Measurements from ENCODE around the gene IGF1.

The IGF1 gene

GRCh38 chr12:102390068-102390467, 90.3 kb downstream of the IGF1 start:
- Histone ChIP-seq H3K4me1 (ENCODE audit: insufficient read depth, poor library complexity, severe bottlenecking) (no peaks in the 10 kb centered on the region), H3K4me3 (ENCODE audit: severe bottlenecking) (no peak overlapping the region), H3K9me3 (ENCODE audit: severe bottlenecking) (no peaks in the 10 kb centered on the region), H3K27me3 (ENCODE audit: insufficient read depth, poor library complexity, severe bottlenecking) (no peaks in the 10 kb centered on the region), H3K36me3 (ENCODE audit: low read depth) (no peaks in the 10 kb centered on the region), H3K27ac (ENCODE audit: poor library complexity, severe bottlenecking) (no peak overlapping the region)
- DNase-seq (ENCODE audit: low spot score): no peak
- no peak for ATAC-seq (ENCODE audit: low read depth)
- TF ChIP-seq, protein P1, sequence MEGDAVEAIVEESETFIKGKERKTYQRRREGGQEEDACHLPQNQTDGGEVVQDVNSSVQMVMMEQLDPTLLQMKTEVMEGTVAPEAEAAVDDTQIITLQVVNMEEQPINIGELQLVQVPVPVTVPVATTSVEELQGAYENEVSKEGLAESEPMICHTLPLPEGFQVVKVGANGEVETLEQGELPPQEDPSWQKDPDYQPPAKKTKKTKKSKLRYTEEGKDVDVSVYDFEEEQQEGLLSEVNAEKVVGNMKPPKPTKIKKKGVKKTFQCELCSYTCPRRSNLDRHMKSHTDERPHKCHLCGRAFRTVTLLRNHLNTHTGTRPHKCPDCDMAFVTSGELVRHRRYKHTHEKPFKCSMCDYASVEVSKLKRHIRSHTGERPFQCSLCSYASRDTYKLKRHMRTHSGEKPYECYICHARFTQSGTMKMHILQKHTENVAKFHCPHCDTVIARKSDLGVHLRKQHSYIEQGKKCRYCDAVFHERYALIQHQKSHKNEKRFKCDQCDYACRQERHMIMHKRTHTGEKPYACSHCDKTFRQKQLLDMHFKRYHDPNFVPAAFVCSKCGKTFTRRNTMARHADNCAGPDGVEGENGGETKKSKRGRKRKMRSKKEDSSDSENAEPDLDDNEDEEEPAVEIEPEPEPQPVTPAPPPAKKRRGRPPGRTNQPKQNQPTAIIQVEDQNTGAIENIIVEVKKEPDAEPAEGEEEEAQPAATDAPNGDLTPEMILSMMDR (IDR thresholded peaks at IDR 0.05; ENCODE audit: poor library complexity, severe bottlenecking): no peak

GRCh38 chr12:102388469-102388868, 91.9 kb downstream of the IGF1 start:
- TF ChIP-seq, protein P1 (IDR thresholded peaks at IDR 0.05; ENCODE audit: poor library complexity, severe bottlenecking): no peak
- H3K9me3 ChIP-seq (ENCODE audit: severe bottlenecking): no peaks in the 10 kb centered on the region
- DNase-seq (ENCODE audit: low spot score): no peak
- H3K4me3 ChIP-seq (ENCODE audit: severe bottlenecking): no peak overlapping the region
- H3K36me3 ChIP-seq (ENCODE audit: low read depth): no peaks in the 10 kb centered on the region
- ATAC-seq (ENCODE audit: low read depth): no peak
- H3K27ac ChIP-seq (ENCODE audit: poor library complexity, severe bottlenecking): no peak overlapping the region
- no peaks in the 10 kb centered on the region for H3K4me1 ChIP-seq (ENCODE audit: insufficient read depth, poor library complexity, severe bottlenecking)
- no peaks in the 10 kb centered on the region for H3K27me3 ChIP-seq (ENCODE audit: insufficient read depth, poor library complexity, severe bottlenecking)

- Histone ChIP-seq H3K9me3 (ENCODE audit: severe bottlenecking) (no peaks in the 10 kb centered on the region), H3K27ac (ENCODE audit: poor library complexity, severe bottlenecking) (no peak overlapping the region), H3K36me3 (ENCODE audit: low read depth) (no peaks in the 10 kb centered on the region), H3K27me3 (ENCODE audit: insufficient read depth, poor library complexity, severe bottlenecking) (no peaks in the 10 kb centered on the region), H3K4me3 (ENCODE audit: severe bottlenecking) (no peak overlapping the region), H3K4me1 (ENCODE audit: insufficient read depth, poor library complexity, severe bottlenecking) (no peaks in the 10 kb centered on the region)
- DNase-seq (ENCODE audit: low spot score): no peak
- TF ChIP-seq, protein P1 (IDR thresholded peaks at IDR 0.05; ENCODE audit: poor library complexity, severe bottlenecking): no peak
- ATAC-seq (ENCODE audit: low read depth): no peak
Observed at GRCh38 chr12:102385343-102385742, 95.0 kb downstream of the IGF1 start.

DNA sequence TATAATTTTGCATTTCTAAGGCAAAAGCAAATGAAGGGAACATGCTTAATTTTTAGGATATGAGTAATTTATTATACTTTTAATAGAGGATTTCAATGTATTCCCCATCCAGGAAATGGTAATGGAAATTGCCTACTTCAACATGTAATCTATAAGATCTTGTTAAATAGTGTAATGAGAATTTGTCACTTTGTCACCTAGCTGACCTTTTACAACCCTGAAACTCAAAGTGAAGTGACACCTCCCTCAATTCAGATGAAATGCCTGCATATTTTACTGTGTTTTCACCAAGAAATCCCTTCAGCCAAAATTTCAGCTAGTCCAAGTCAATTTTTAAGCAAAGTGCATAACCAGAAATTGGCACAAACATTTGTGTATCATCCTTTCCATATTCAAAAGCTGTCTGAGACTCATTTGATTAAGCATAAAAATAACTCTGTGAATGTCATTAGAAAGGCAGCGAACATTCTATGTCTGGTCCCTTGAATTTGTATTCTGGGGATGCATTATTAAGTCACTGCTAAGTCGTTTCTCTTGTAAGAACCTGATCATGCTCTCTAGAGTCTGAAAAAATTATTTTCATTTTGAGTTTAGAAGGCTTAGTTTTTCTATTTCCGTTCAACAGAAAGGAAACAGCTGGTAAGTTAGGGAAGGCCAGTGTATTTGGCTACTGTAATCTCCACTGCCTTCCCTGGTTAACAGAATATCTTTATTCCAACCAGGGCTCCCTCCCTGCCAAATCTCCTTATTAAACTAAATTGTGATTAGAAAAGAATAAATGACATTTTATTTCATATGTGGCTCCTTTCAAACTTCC, 100.8 kb downstream of the IGF1 start:
- DNase-seq (ENCODE audit: low spot score) (no peak), ATAC-seq (ENCODE audit: low read depth) (no peak)
- no peak overlapping the region for H3K4me3 ChIP-seq (ENCODE audit: severe bottlenecking)
- H3K36me3 ChIP-seq (ENCODE audit: low read depth): no peaks in the 10 kb centered on the region
- no peak overlapping the region for H3K27ac ChIP-seq (ENCODE audit: poor library complexity, severe bottlenecking)
- no peaks in the 10 kb centered on the region for H3K9me3 ChIP-seq (ENCODE audit: severe bottlenecking)
- TF ChIP-seq, protein P1 (IDR thresholded peaks at IDR 0.05; ENCODE audit: poor library complexity, severe bottlenecking): no peak
- H3K4me1 ChIP-seq (ENCODE audit: insufficient read depth, poor library complexity, severe bottlenecking): no peaks in the 10 kb centered on the region
- no peaks in the 10 kb centered on the region for H3K27me3 ChIP-seq (ENCODE audit: insufficient read depth, poor library complexity, severe bottlenecking)

DNA sequence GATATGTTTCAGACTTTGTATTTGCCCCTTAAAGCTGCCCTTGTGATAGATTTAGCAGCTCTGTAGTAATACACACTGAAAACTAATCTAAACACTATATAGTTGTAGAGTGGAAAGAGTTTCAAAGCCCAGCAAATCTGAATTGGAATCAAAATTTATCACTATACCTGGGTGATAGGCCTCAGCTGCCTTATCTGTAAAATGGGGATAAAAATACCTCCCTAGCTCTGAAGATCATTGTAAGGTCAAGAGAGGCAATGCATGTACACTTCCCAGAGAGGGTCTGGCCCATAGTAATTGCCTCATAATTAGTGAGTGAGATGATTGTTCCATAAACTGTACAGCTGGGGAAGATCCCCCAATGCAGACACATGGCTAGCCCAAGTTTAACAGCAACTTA, 103.6 kb downstream of the IGF1 start:
- DNase-seq (ENCODE audit: low spot score) (no peak), ATAC-seq (ENCODE audit: low read depth) (no peak)
- Histone ChIP-seq H3K4me1 (ENCODE audit: insufficient read depth, poor library complexity, severe bottlenecking) (no peaks in the 10 kb centered on the region), H3K9me3 (ENCODE audit: severe bottlenecking) (no peaks in the 10 kb centered on the region), H3K27me3 (ENCODE audit: insufficient read depth, poor library complexity, severe bottlenecking) (no peaks in the 10 kb centered on the region), H3K4me3 (ENCODE audit: severe bottlenecking) (no peak overlapping the region), H3K27ac (ENCODE audit: poor library complexity, severe bottlenecking) (no peak overlapping the region), H3K36me3 (ENCODE audit: low read depth) (no peaks in the 10 kb centered on the region)
- TF ChIP-seq, protein P1 (IDR thresholded peaks at IDR 0.05; ENCODE audit: poor library complexity, severe bottlenecking): no peak
